Spleen (tissue), 7 donors: ENCODE results near the gene CNTNAP1.

Experiments used
- POLR2A ChIP-seq, 3 donors: fragments of 450-650 bp; IDR thresholded peaks; one replicate each; pipeline ENCODE4 v1.5.1; 2017; ENCODE audit warnings: antibody characterized with exemption in 3 of 3, mild to moderate bottlenecking in 1 of 3
- POLR2AphosphoS5 ChIP-seq, 3 donors: sonication (generic); formaldehyde crosslinking; IDR thresholded peaks; one replicate each; pipeline ENCODE4 v1.5.1; 2017; ENCODE audit warnings: antibody characterized with exemption in 3 of 3
- TF ChIP-seq, protein P1 (sequence below), 11 experiments: fragments of 200-600 bp in 7 of 11; fragments of 450-650 bp in 4 of 11; sonication (generic) in 4 of 11; IDR thresholded peaks in 8 of 11; conservative IDR thresholded peaks in 3 of 11; 1 replicate in 7 of 11; 2 replicates in 4 of 11; pipeline versions ENCODE4 v1.4.0 to v1.8.0; 2016 to 2021; ENCODE audit warnings: antibody characterized with exemption in 11 of 11, inconsistent platforms in 4 of 11, mild to moderate bottlenecking in 1 of 11
- donor health status: DM: no; HTN: no; CAD: no; lungs with moderate emphysema.
- donor health status: DM: no; HTN: no; CAD: no.
- donor health status: DM: no; HTN: no; CAD: no.

GRCh38 chr17:42673266-42673884 is 9.0 kb upstream of the CNTNAP1 start:
- TF ChIP-seq, protein P1, sequence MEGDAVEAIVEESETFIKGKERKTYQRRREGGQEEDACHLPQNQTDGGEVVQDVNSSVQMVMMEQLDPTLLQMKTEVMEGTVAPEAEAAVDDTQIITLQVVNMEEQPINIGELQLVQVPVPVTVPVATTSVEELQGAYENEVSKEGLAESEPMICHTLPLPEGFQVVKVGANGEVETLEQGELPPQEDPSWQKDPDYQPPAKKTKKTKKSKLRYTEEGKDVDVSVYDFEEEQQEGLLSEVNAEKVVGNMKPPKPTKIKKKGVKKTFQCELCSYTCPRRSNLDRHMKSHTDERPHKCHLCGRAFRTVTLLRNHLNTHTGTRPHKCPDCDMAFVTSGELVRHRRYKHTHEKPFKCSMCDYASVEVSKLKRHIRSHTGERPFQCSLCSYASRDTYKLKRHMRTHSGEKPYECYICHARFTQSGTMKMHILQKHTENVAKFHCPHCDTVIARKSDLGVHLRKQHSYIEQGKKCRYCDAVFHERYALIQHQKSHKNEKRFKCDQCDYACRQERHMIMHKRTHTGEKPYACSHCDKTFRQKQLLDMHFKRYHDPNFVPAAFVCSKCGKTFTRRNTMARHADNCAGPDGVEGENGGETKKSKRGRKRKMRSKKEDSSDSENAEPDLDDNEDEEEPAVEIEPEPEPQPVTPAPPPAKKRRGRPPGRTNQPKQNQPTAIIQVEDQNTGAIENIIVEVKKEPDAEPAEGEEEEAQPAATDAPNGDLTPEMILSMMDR (IDR thresholded peaks at IDR 0.05 in 8 of 11, conservative IDR thresholded peaks at IDR 0.05 in 3 of 11), result no peak
- TF ChIP-seq POLR2AphosphoS5 (IDR thresholded peaks at IDR 0.05), result no peak
- TF ChIP-seq POLR2A (IDR thresholded peaks at IDR 0.05), result no peak
